Pulmonary artery endothelial cell (primary cell): ENCODE data around the gene MYO9B. TPM values are rescaled to one million over a fixed set of nuclear protein-coding genes. Genes with fewer than 3 reads are reported as not detected.
"Not testable (repeated sequence)": the region's sequence is repeated elsewhere in the genome, so short reads cannot be mapped to it uniquely, and the experiment has no call there.

ENCODE experiments used
- DNase-seq: peaks from one replicate; pipeline ENCODE4 v3.0.0-alpha.2; 2011; ENCODE audit warnings: low read depth, low spot score
- total RNA-seq: library from RNA; depleted of rRNA; stranded (reverse); fragments of >200 nt; gene quantifications from 2 replicates; pipeline ENCODE4 v1.2.3, GENCODE V29; 2014

The MYO9B gene
- total RNA-seq, 1 donor from 2014 or later, result 48.1 TPM

DNA sequence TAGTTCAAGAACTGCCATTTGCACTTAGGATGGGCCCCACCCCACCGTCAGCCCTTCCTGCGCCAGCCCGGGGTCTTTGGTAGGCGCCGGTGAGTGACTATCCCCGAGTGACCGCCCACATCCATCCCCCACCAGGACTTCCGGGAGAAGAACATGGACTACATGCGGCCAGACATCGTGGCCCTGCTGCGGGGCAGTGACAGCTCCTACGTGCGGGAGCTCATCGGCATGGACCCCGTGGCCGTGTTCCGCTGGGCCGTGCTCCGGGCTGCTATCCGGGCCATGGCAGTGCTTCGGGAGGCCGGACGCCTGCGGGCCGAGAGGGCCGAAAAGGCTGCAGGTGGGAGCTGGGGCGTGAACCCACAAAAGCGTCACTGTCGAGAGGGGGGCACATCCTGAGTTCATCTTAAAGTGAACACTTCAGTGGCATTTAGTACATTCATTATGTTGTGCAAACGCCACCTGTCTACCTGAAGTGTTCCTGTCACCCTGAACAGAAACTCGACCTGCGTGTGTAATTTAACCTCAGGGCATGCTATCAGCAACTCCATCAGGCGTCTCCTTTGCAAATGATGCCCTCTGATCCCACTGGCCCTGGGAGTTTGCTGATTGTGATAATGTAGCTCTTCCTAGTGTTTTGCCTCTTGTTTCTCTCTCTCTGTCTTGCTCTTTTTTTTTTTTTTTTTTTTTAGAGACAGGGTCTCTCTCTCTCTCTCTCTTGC is 97.2 kb downstream of the MYO9B start:
- DNase-seq, result no peak

DNA sequence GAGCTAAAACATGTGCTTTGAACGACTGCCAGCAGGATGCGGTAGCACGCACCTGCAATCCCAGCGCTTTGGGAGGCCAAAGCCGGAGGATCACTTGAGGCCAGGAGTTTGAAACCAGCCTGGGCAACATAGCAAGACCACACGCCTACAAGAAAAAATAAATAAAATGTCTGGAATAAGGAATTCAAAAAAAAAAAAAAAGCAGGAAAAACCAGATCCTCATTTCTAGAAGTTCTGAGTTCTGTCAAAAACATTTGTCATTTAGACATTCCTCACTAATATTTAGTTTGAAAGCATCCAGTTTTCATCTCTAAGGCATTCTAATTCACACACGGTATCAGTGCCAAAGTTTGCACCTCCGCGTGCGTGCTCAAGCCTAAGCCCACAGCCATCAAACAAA is 102.7 kb downstream of the MYO9B start:
- DNase-seq, result no peak

DNA sequence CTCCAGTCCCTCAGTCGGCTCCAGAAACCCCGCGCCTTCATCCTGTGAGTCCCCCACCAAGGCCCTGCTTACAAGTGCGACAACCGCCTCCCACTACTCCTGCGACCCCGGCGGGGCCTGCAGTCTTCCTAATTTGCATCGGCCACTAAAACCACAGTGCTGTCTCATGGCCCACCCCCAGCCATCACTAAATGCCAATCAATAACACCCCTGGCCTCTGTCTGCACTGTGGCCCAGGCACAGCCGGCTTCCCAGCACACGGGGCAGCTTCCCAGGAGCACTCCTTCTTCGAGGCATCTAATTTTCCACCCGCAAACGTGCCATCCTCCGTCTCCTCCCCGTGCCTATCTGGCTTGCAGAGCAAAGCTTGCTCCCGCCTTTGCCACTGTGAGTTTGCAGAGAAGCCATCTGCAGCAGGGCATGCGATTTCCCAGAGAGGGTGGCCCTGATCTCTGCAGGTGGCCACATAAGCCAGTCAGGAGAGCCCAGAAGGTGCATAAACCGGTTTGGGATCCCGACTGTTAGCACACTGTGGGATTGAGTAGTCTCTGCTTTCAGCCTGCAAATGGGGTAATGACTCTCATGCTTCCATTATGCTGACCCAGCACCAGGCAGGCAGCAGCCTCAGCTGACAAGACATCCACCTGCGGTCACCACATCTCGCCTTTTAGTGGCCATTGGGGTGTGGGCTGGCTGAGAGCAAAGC is 105.6 kb downstream of the MYO9B start:
- no peak for DNase-seq

DNA sequence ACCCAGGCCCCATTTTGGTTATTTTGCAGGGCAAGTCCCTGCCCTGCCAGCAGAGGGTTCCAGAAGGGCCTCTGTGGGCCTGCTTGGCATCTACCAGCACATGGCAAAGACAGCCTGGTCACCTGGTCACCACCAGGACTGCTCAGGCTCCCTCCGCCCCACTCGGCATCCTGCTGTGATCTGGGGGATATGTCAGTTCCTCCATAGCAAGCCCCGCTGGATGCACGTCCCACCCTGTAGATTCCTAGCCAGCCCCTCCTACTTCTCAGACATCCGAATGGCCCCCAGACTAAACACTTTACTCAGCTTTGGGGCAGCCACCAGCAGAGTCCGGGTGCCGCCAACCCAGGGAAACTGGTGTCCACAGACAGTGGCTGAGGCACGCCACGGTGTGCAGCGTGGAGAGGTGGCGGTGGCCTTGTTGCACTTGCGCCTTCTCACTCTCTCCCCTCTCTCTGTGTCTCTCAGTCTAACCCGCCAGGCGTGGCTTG is 107.7 kb downstream of the MYO9B start:
- no peak for DNase-seq

DNA sequence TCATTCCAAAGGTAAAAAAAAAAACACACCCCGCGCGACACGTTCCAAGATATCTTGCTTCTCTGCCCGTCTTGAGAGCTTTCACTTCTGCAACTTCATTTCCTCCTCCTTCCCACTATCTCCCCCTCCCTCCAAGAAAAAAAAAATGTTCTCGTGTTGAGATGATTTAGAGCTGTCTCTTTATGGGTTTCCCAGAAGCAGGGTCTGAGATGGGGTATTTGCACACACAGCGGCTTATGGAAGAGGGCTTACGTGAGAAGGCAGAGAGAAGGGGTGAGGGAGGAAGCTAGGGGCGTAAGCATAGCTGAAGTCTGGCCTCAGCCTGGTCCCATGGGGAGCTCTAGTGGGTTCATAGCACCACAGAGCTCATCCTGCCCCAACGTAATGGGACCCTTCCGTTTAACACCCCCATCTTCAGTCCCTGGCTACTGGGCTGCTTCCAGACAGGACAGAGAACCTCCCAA is 108.3 kb downstream of the MYO9B start:
- no peak for DNase-seq

DNA sequence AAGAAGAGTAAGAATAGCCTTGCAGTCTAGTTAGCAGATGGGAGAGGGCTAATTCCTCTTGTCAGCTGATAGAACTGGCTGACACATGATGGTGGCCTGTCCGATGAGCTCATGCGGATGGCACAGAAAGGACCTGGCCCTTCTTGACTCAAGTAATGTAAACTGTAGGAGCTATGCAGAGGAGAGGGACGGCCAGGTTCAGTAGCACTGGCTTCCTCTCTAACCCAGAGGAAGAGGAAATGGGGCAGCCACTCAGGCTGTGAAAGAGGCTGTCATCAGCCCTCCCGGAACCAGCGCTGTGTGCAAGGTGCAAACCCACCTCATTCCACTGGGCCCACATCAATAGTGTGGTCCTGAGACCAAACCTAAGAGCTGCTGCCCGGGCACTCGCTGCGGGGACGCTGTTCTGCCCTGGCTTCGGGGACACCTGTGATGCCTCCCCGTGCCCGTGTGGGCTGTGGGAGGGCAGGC is 108.8 kb downstream of the MYO9B start:
- no peak for DNase-seq

DNA sequence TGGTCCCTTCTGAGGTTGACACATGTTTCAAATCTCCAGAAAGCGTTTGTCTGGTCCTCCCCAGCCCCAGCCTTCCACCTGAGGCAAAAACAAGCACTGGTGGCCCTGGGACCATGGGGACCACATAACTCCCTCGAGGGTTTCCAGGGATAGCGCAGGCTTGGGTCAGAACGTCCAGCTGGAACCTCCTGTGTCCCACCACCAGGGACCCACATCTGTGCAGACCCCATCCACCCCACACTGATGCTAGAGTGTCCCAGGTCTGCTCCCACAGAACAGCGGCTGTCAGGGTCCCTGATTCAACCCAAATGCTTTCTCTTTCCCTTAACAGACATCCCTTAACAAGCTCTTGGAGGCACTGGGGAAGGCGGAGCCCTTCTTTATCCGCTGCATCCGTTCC is 110.0 kb downstream of the MYO9B start:
- DNase-seq, result no peak

DNA sequence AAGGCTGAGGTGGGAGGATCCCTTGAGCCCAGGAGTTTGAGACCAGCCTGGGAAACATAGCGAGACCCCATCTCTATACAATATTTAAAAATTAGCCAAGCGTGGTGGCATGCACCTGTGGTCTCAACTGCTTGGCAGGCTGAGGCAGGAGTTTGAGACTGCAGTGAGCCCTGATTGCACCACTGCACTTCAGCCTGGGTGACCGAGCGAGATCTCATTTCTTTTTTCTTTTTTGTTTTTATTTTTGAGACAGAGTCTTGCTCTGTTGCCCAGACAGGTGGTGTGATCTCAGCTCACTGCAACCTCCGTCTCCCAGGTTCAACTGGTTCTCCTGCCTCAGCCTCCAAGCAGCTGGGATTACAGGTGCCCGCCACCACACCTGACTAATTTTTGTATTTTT is 116.2 kb downstream of the MYO9B start:
- not testable (repeated sequence) for DNase-seq

DNA sequence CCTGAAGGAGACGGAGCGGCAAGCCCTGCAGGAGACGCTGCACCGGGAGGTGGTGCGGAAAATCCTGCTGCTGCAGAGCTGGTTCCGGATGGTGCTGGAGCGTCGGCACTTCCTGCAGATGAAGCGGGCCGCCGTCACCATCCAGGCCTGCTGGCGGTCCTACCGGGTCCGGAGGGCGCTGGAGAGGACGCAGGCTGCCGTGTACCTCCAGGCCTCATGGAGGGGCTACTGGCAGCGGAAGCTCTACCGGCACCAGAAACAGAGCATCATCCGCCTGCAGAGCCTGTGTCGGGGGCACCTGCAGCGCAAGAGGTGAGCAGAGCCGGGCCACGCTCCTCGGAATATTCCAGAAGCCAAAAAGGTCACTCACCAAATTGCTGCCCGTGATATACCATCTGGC is 117.2 kb downstream of the MYO9B start:
- no peak for DNase-seq

DNA sequence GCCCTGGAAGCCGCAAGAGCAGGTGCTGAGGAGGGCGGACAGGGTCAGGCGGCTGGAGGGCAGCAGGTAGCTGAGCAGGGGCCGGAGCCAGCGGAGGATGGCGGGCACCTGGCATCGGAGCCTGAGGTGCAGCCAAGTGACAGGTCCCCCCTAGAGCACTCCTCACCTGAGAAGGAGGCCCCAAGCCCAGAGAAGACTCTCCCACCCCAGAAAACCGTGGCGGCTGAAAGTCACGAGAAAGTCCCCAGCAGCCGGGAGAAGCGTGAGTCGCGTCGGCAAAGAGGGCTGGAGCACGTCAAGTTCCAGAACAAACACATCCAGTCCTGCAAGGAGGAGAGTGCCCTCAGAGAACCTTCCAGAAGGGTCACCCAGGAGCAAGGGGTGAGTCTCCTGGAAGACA is 119.0 kb downstream of the MYO9B start:
- no peak for DNase-seq

DNA sequence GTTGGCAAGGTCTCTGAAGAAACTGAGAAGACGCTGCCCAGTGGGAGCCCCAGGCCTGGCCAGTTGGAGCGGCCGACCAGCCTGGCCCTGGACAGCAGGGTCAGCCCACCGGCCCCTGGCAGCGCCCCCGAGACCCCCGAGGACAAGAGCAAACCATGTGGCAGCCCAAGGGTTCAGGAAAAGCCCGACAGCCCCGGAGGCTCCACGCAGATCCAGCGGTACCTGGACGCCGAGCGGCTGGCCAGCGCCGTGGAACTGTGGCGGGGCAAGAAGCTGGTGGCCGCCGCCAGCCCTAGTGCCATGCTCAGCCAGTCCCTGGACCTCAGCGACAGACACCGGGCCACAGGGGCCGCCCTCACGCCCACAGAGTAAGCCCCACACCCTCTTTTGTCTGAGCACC is 119.5 kb downstream of the MYO9B start:
- DNase-seq, result no peak

DNA sequence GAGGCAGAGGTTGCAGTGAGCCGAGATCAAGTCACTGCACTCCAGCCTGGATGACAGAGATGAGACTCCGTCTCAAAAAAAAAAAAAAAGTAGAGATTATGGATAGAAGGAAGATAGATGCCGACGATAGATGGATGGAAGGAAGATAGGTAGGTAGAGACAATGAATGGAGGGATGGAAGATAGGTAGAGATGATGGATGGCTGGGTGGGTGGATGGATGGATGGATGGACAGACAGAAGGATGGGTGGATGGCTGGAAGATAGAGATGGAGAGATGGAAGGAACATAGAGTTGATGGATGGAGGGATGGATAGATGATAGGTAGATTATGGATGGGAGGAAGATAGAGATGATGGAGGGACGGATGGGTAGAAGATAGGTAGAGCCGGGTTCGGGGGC is 121.0 kb downstream of the MYO9B start:
- DNase-seq, result no peak

DNA sequence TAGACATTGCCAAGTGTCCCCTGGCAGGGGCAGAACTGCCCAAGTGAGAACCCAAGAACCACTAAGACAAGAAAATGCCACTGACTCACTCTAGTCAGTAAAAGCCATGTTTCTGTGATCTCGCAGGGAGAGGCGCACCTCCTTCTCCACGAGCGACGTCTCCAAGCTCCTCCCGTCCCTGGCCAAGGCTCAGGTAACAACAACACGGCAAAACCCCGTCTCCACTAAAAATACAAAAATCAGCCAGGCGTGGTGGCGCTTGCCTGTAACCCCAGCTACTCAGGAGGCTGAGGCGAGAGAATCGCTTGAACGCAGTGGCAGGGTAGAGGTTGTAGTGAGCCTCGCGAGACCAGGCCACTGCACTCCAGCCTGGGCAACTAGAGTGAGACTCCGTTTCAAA is 122.1 kb downstream of the MYO9B start:
- DNase-seq, result no peak

DNA sequence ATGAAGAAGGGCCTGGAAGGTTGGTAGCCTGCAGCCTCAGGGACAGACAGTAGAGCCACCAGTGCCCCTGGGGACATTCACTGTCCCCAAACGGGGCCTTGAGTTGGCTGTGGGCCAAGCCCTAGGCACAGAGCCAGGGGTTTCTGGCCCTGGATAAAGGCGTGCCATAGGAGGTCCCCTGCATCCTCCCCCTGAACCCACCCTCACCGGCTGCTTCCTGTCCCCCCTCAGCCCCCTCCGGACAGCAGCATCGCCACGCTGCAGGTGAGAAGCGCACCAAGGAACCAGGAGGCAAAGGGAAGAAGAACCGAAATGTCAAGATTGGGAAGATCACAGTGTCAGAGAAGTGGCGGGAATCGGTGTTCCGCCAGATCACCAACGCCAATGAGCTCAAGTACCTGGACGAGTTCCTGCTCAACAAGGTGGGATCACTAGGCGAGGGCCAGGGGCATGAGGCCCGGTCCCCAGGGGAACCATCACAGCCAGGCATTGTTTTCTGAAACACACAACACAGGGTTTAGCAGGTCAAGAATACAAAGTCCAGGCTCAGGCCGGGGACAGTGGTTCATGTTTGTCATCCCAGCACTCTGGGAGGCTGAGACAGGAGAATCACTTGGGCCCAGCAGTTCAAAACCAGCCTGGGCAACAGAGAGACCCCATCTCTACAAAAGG is 125.0 kb downstream of the MYO9B start:
- DNase-seq, result no peak

DNA sequence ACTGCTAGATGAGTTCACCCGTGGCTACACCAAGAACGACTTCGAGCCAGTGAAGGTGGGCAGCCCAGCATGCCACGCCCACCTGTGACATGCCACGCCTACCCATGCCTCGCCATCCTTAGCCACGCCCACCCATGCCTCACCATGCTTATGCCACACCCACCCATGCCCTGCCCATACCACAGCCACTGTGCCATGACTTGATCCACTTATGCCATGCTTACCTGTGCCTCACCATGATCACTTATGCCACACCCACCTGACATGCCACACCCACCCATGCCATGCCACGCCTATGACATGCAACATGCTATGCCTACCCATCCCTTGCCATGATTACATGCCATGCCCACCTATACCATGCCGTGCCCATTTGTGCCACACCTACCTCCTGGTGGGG is 126.7 kb downstream of the MYO9B start:
- DNase-seq, result no peak

DNA sequence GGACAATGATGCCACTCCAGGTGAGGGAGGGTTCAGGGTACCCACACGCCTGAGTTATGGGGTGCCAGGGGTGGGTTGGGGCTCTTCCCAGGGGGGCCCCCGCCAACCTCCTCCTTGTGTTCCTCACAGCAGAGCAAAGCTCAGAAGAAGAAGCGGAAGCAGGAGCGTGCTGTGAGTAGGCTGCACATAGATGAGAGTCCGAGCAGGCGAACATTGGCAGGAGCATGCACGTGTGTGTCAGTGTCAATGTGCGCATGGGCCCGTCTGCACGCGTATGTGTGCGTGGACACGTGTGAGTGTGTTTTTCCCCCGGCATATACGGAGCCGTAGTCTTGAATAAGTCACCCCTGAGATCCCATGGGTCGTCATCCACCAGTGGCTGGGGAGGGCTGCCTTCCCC is 127.1 kb downstream of the MYO9B start:
- no peak for DNase-seq

DNA sequence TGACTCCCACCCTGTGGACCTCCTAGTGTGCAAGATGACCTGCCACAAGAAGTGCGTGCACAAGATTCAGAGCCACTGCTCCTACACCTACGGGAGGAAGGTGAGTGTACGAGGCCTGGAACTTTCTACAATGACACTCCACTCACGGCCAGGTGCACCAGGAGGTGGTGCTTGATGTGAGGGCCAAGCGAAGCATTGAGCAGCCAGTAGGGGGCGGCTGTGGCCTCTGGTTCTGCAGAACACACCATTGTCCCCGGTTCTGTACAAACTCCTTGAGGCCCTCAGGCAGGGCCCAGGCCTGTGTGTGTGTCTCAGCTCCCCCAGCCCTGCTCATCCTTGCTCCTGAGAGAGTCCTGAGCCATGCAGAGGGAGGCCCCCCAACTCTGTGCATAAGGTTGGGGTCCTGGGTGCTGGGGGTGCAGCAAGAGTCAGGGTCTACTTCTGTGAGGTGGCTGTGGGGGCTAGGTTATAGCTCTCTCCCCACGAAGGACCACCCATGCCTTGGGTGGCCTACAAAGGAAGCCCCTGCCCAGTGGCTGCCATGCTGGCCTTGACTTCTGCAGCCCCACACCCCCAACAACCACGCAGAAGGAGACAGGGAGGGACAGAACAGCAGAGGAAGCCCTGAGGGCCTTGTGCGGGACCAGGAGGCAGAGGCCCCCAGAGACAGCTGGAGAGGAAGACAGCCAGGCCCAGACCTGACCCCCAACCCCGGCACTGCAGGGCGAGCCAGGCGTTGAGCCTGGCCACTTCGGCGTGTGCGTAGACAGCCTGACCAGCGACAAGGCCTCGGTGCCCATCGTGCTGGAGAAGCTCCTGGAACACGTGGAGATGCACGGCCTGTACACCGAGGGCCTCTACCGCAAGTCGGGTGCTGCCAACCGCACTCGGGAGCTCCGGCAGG is 129.9 kb downstream of the MYO9B start:
- DNase-seq, result peak; percentile 22

DNA sequence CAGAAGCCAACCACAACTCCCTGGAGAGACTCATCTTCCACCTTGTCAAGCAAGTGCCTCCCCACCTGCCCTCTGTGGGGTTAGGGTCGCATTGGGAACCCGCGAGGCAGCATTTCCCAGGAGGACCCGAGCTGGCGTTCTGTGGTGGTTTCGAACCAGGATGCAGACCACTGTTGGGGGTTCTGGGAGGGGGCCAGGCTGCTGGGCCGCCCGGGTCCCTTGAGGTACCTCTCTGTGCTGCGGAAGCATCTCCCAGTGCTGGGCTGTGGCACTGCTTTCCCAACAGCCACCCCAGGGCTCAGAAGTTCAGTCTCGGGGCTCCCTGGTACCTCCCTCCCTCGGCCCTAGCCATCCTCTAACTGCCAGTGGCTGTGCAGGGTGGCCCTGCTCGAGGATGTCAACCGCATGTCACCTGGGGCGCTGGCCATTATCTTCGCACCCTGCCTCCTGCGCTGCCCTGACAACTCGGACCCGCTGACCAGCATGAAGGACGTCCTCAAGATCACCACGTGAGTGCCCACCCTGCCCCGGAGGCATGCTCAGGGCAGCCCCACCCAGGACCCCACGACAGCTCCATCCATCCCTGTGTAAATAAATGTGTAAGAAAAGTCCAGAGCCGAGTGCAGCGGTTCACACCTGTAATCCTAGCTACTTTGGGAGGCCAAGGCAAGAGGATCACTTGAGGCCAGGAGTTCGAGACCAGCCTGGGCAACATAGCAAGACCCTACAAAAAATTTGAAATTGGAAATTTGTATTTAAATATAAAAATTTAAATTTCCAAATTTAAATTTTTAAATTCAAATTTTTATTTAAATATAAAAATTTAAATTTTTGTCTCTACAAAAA is 131.4 kb downstream of the MYO9B start:
- DNase-seq, result no peak

DNA sequence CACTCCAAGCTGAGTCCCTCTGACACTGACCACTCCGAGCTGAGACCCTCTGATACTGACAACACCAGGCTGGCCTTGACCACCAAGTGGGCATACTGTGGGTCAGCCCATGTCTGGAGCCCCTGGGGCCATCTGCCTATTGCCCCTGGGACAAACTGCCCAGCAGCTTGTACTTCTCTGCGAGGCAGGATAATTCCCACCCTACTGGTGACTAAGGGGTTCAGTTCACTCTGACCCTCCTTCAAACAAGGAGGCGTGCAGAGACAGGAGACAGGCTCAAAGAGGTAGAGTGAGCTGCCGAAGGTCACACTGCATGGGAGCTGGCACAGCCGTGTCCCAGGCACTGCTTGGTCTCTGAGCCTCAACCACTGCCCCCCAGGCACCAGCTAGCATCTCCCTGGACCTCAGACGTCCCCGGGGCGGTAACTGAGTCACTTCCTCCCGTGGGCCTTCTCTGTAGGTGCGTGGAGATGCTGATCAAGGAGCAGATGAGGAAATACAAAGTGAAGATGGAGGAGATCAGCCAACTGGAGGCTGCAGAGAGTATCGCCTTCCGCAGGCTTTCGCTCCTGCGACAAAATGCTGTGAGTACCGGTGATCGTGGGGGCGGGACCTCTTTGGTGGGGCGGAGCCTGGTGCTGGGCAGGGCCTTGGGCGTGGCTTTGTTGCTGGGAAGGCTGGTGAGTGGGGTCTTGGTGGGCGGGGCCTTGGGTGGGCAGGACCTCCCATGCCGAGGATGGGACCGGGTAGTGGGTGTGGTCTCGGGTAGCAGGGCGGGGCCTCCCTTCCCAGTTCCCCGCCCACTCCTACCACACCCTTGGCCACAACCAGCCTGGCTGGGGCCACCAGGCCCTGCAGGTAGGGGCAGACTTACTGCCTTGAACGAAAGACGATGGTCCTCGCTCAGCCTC is 133.8 kb downstream of the MYO9B start:
- DNase-seq, result no peak
